Left renal cortex interstitium (tissue), 4 donors: ENCODE data around the gene ATG9A. TPM values are rescaled to one million over a fixed set of nuclear protein-coding genes. Genes with fewer than 3 reads are reported as not detected.

Source experiments
- DNase-seq, 4 donors: peaks; one replicate each; pipeline ENCODE4 v3.0.0-alpha.2; 2013; ENCODE audit warnings: low read depth in 4 of 4, low spot score in 2 of 4, missing footprints in 1 of 4
- polyA plus RNA-seq, 4 donors: library from polyadenylated mRNA; unstranded; fragments of 120-200 nt; gene quantifications; one replicate each; pipeline ENCODE4 v1.2.1, GENCODE V29; 2013; ENCODE audit not compliant: insufficient read length in 4 of 4

The ATG9A gene
- polyA plus RNA-seq, 4 donors = 39.7 to 46.4 (median 42.8) TPM

GRCh38 chr2:219223831-219224610 is 5.4 kb downstream of the ATG9A start:
- DNase-seq = no peak

DNA sequence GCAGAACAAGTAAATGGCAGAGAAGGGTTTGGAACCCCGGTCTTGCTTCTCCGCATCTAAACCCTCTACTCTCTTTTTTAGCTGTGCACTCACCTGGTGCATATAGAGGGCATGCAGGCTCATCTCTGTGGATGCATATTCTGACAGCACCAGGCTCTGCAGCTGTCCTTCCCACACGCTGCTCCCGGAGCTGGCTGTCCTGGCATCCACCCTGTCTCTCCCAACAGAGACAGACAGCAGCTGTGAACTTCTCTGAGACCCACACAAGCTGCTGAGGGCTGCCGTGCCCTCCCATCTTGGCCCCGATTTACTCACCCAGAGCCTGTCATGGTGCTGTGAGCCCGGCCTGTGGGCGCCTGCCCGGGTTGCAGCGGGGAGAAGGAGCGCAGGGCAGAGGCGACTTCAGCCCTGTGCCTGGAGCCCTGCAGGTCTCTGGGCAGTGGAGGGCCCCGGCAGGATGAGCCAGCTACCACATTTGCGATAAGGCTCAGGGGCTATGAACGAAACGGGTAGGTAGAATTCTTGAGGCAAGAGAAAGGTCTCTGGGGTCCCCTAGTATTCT is 7.4 kb downstream of the ATG9A start:
- DNase-seq = no peak

- DNase-seq = no peak
These were observed 8.6 kb downstream of the ATG9A start for GRCh38 chr2:219220652-219221402.

DNA sequence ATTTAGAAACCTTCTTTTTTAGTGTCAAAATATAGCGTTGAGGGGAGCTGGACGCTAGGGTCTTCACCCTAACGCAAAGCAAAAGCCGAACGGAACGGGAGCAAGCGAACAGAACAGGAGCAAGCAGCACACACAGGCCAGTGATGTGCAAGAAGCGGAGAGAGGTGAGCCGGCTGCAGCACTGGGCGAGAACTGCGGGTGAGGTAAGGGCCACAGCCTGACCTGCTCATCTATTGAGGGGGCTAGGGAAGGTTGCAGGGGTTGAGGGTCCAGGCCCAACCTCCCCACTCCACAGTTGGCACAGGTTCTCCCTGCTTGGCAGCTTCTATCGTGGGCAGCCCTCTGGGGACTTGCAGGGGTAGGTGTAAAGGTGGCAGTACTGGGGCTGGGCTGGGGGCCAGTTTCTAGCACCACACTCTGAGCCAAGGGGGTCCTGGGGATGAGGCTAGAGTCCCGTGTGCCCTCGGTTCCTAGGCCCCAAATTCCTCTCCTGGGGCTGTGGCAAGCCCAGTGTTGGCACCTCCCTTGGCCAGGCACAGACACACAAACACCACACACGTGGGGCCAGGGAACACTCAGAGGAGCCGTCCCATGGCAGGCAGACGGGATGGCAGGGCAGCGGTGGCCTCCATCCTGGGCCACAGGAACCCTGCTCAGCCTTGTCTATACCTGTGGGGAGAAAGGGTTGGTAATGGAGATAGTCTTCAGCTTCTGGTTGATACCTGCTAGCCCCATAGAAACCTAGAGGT is 9.5 kb downstream of the ATG9A start:
- DNase-seq = no peak

DNA sequence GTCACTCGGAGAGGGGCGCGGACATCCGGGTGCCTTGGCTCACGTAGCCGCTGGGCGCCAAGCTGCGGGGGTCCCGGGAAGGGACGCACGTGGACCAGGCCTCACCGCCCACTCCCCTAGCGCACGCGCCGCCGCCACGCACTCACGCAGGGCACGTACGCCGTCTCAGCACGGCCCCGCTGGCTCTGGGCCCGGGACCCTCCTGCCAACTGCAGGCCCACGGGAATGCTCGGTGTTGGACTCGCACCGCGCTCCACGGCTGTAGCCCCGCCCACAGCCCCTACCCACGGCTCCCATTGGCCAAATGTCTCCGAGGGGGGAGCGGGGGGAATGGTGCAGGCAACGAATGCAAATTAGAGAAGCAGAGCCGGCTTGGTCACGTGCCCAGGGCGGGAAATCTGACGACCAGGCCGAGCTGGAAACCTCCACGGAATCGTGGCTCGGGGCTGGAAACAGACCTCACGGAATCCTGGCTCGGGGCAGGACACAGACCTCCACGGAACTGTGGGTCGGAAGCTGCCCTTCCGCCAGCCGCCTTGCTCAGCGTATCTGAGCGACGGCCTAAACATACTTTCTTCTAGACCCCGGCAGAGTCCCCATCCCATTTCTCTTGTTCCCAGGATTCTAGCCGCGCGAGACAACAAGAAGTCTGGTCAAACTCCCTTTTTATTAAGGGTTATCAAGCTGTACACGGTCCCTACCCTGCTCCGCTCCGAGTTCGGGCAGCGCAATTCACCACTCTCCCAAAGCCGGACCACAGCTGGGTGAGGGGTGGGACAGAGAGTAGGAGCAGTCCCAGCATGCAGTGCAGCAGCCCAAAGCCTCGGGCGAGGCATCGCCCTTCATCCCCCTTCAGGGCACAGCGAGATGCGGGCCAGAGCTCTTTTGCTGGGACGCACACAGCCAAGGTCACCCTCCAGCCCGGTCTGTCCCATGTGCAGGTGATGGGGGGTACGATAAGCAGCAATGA is 10.4 kb downstream of the ATG9A start, which contains the start of gene ABCB6:
TSS of gene ABCB6 (minus strand) at position 227 of the 970 bp plus-strand sequence. CDS start 285 bp downstream, outside the sequence.
- DNase-seq = peak in 3 of 4 donors; percentile 75 to 93 (median 85)

DNA sequence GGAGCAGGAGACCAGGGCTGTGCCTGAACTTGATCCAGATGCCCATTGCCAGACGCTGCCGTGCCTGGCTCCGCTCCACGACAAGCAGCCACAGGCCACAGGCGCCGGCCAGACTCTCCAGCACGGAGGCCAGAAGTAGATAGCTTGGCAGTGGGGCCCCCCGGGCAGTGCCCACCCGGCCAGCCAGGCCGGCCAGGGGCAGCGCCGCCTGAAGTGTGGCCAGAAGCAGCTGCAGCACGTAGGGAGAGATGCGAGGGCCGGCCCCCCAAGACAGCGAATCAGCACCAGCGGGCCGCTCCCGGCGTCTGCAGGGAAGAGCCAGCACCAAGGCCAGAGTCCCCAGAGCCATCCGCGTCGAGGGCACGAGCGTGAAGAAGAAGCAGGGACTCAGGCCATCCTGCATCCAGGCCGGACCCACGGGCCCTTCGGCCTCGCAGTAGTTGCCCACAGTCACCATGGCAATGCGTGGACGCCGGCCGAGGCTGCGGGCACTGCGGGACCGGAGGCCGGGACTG is 11.2 kb downstream of the ATG9A start:
- DNase-seq = peak in 1 of 4 donors; percentile 59

GRCh38 chr2:219216535-219216915 is 12.9 kb downstream of the ATG9A start:
- no peak for DNase-seq

GRCh38 chr2:219215871-219216534 is 13.4 kb downstream of the ATG9A start:
- DNase-seq = no peak

GRCh38 chr2:219214786-219215185 is 14.7 kb downstream of the ATG9A start:
- DNase-seq = no peak

- no peak for DNase-seq
These were observed 15.3 kb downstream of the ATG9A start for GRCh38 chr2:219214141-219214540.

DNA sequence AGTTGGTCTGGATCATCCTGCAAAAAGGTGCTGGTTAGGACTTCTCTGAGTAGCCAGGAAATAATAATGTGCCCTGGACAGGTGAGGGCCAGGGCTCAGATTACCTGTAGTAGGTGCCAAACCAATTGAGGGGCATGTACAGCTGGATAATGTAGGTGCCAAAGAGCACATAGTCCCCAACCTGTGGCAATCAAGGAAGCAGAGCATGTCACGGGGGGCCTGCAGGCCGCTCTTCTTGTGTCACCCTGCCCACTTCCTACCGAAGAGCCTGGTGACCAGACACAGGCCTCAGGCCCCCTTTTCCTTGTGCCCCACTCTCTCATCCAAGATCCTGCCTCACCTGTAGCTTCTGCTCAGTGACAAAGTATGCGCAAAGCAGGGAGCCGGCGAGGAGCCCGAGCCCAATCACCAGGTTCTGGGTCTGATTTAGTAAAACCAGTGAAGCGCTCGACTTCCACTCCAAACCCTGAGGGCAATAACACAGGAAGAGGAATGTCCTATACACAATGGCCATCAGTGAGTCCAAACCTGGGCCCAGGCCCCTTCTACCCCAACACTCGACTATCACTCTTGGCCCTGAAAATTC is 15.9 kb downstream of the ATG9A start:
- DNase-seq = no peak

DNA sequence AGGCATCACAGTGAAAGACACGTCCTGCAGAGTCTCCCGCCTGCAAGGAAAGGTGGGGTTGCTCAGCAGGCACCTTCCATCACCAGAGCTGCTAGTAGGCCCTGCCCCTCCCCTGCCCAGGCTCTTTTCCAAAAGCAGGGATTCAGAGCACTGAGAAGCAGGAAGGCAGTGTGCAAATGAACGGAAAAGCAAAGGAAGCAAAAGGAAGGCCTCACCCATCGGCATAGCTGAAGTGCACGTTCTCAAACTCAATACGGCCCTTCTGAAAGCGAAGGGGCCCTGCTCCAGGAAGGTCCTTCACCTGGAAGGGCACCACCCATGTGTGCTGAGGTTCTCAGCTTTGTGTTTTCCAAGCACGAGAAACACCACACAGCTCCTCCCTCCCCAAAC is 16.4 kb downstream of the ATG9A start:
- no peak for DNase-seq

GRCh38 chr2:219210886-219211362 is 18.5 kb downstream of the ATG9A start:
- DNase-seq = no peak

DNA sequence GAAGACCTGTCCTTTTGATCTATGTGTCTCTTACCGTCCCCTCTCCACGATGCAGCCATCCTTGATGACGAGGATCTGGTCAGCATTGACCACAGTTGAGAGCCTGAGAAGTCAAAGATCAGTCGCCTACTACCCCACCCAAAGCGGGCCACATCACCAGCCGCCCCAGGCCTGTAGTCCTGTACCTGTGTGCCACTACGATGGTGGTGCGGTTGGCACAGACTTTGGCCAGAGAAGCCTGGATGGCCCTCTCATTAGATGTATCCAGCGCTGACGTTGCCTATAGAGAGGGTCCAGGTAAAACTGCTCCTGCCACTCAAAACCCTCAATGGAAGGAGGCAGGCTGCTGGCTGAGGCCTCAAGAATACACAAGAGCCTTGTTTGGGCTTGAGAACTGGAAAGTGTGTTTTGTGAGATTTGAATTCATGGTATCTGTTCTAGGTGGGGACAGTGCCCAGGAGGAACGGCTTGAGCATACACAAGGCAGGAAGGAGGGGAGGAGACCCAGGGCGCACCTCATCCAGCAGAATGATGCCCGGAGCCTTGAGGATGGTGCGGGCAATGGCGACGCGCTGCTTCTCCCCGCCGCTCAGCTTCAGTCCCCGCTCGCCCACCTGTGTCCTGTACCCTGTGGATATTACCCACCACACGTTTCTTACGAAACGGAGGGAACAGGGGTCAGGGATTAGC is 19.1 kb downstream of the ATG9A start:
- DNase-seq = no peak

- DNase-seq = no peak
These were observed 19.9 kb downstream of the ATG9A start for GRCh38 chr2:219209236-219210195.

DNA sequence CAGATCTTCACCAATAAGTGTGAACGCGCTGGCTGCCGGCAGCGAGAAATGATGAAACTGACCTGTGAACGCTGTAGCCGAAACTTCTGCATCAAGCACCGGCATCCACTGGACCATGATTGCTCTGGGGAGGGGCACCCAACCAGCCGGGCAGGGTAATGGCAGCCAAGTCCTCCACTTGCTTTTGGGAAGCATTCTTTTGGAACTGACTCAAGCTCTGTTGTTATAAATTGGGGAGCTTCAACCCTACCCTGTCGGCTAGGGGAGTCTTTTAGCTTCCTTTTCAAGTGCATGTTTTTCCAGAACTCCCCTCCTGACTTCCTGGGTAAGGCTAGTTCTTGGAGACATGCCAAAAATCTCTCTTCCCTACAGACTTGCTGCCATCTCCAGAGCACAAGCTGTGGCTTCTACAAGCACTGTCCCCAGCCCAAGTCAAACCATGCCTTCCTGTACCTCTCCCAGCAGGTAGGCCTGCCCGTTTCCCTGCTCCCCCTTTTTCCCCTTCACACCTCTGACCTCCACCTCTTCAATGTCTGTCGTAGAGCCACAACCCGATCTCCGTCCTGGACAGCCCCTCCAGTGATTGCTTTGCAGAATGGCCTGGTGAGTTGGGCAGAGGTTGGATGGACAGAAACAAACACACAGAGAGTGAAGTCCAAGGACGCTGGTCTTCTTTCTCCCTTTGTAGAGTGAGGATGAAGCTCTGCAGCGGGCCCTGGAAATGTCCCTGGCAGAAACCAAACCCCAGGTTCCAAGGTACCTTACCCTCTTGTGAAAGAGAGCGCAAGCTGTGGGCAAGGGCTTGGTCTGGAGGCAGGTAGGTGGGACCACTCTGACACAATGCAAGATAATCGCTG is 21.3 kb downstream of the ATG9A start:
- DNase-seq = no peak
